Renal pelvis (tissue), 4 donors: Measurements from ENCODE around the gene SPTBN1. TPM values are rescaled to one million over a fixed set of nuclear protein-coding genes. Genes with fewer than 3 reads are reported as not detected.

Source experiments
- DNase-seq: peaks from one replicate; pipeline ENCODE4 v3.0.0-alpha.2; 2013
- polyA plus RNA-seq, 3 donors: library from polyadenylated mRNA; unstranded; fragments of 120-200 nt; gene quantifications; one replicate each; pipeline ENCODE4 v1.2.1, GENCODE V29; 2013; ENCODE audit not compliant: insufficient read length in 3 of 3

SPTBN1 gene
- polyA plus RNA-seq, 3 donors, result 230 to 261 (median 254) TPM

- no peak for DNase-seq
Measured at GRCh38 chr2:54669677-54670484, 213.8 kb downstream of the SPTBN1 start.

GRCh38 chr2:54670485-54671009, 214.4 kb downstream of the SPTBN1 start:
- no peak for DNase-seq

- no peak for DNase-seq
Measured at GRCh38 chr2:54671010-54671409, 214.9 kb downstream of the SPTBN1 start.

- no peak for DNase-seq
Measured at GRCh38 chr2:54671875-54672589, 215.9 kb downstream of the SPTBN1 start.

- DNase-seq, result peak; percentile 35
Measured at GRCh38 chr2:54672590-54673456, 216.7 kb downstream of the SPTBN1 start.

- peak; percentile 39 for DNase-seq
Measured at GRCh38 chr2:54673501-54673998, 217.4 kb downstream of the SPTBN1 start.

- no peak for DNase-seq
Measured at GRCh38 chr2:54675281-54675680, 219.2 kb downstream of the SPTBN1 start.

- DNase-seq, result no peak
Measured at GRCh38 chr2:54675738-54676137, 219.6 kb downstream of the SPTBN1 start.

- DNase-seq, result no peak
Measured at GRCh38 chr2:54676656-54677055, 220.5 kb downstream of the SPTBN1 start.

- DNase-seq, result no peak
Measured at GRCh38 chr2:54677476-54678265, 221.5 kb downstream of the SPTBN1 start.

- DNase-seq, result no peak
Measured at GRCh38 chr2:54678719-54679118, 222.6 kb downstream of the SPTBN1 start.

GRCh38 chr2:54680397-54681041, 224.4 kb downstream of the SPTBN1 start:
- DNase-seq, result no peak

- no peak for DNase-seq
Measured at GRCh38 chr2:54681416-54681815, 225.3 kb downstream of the SPTBN1 start.

- no peak for DNase-seq
Measured at GRCh38 chr2:54683596-54683995, 227.5 kb downstream of the SPTBN1 start.

- no peak for DNase-seq
Measured at GRCh38 chr2:54685263-54685775, 229.2 kb downstream of the SPTBN1 start.

GRCh38 chr2:54687595-54688152, 231.5 kb downstream of the SPTBN1 start:
- no peak for DNase-seq

- no peak for DNase-seq
Measured at GRCh38 chr2:54691445-54692135, 235.5 kb downstream of the SPTBN1 start.

- DNase-seq, result no peak
Measured at GRCh38 chr2:54692556-54692955, 236.4 kb downstream of the SPTBN1 start.

- DNase-seq, result no peak
Measured at GRCh38 chr2:54695378-54695777, 239.3 kb downstream of the SPTBN1 start.
